Common myeloid progenitor, CD34-positive (primary cell): ENCODE measurements around the gene LPCAT3.

Experiments used
- CTCF ChIA-PET: fragments of 350-600 bp; sonication (Branson Sonifier 250); formaldehyde crosslinking; loops from one replicate; lab custom pipeline; 2021; ENCODE audit warnings: antibody characterized with exemption; lab: Charles Lee
- POLR2A ChIA-PET: fragments of 350-600 bp; sonication (Branson Sonifier 250); formaldehyde crosslinking; loops from one replicate; lab custom pipeline; 2021; ENCODE audit warnings: antibody characterized with exemption; lab: Charles Lee
- DNase-seq, 3 donors: peaks; one replicate each; pipeline versions ENCODE4 v3.0.0 to v3.0.0-alpha.2; 2013
- H3K27ac ChIP-seq, 2 experiments: 1 replicate in 1 of 2; 2 replicates in 1 of 2; pipeline ENCODE4 v1.7.0; 2013; ENCODE audit warnings: inconsistent platforms in 2 of 2, low read length in 2 of 2, mild to moderate bottlenecking in 2 of 2, low read depth in 1 of 2, moderate library complexity in 1 of 2; ENCODE audit not compliant: severe bottlenecking in 2 of 2, insufficient read depth in 1 of 2, poor library complexity in 1 of 2
- H3K27me3 ChIP-seq, 5 experiments: replicated peaks in 2 of 5; 1 replicate in 3 of 5; 2 replicates in 2 of 5; pipeline versions ENCODE4 v1.6.1 to v1.7.0; 2013; ENCODE audit warnings: low read length in 4 of 5, mild to moderate bottlenecking in 2 of 5, moderate library complexity in 2 of 5, inconsistent platforms in 1 of 5; ENCODE audit not compliant: insufficient read depth in 5 of 5, control insufficient read depth in 4 of 5
- H3K36me3 ChIP-seq, 4 experiments: 1 replicate in 2 of 4; 2 replicates in 2 of 4; pipeline versions ENCODE4 v1.6.1 to v1.7.0; 2013; ENCODE audit warnings: low read length in 3 of 4, control low read depth in 1 of 4, mild to moderate bottlenecking in 1 of 4; ENCODE audit not compliant: control insufficient read depth in 4 of 4, insufficient read depth in 4 of 4
- H3K4me1 ChIP-seq, 4 experiments: 1 replicate in 3 of 4; 2 replicates in 1 of 4; pipeline versions ENCODE4 v1.6.1 to v1.7.1; 2013; ENCODE audit warnings: low read length in 3 of 4, mild to moderate bottlenecking in 3 of 4, control low read depth in 1 of 4, inconsistent platforms in 1 of 4, moderate library complexity in 1 of 4; ENCODE audit not compliant: control insufficient read depth in 4 of 4, insufficient read depth in 4 of 4; ENCODE audit errors: control extremely low read depth in 1 of 4
- H3K4me3 ChIP-seq, 7 experiments: 1 replicate in 4 of 7; 2 replicates in 3 of 7; pipeline versions ENCODE4 v1.5.1 to v1.7.0; 2013; ENCODE audit warnings: mild to moderate bottlenecking in 7 of 7, low read length in 6 of 7, moderate library complexity in 6 of 7, inconsistent platforms in 2 of 7, low read depth in 2 of 7, control low read depth in 1 of 7; ENCODE audit not compliant: insufficient read depth in 4 of 7, control insufficient read depth in 1 of 7; ENCODE audit errors: extremely low read depth in 1 of 7
- H3K9me3 ChIP-seq, 5 experiments: 1 replicate in 4 of 5; 2 replicates in 1 of 5; pipeline versions ENCODE4 v1.6.1 to v1.7.1; 2013; ENCODE audit warnings: low read length in 4 of 5, mild to moderate bottlenecking in 2 of 5, inconsistent platforms in 1 of 5, low read depth in 1 of 5, moderate library complexity in 1 of 5; ENCODE audit not compliant: control insufficient read depth in 4 of 5, insufficient read depth in 2 of 5; ENCODE audit errors: control extremely low read depth in 1 of 5
- WGBS: methylation state at CpG from one replicate; pipeline ENCODE4 v1.1.5; 2013; ENCODE audit not compliant: insufficient coverage; 5-methylcytosine and 5-hydroxymethylcytosine counted together

Gene LPCAT3

GRCh38 chr12:6936636-6937480 is 81.4 kb downstream of the LPCAT3 start:
- no peaks in the 10 kb centered on the region for H3K9me3 ChIP-seq
- CTCF ChIA-PET = interaction anchor here (1.0 to 16.4 kb wide), 10 partner anchors 8 to 172 kb away, joined by 3 to 441 read pairs (median 4); partner anchors contain the start of gene C1RL
- WGBS = under 1% methylated on average over 35 of the region's 36 CpGs
- H3K36me3 ChIP-seq = peaks cover 3 to 49% (median 28%) of the 10 kb centered on the region in 4 experiments
- peaks cover 0 to 29% (median 27%) of the 10 kb centered on the region in 4 experiments for H3K4me1 ChIP-seq
- H3K27me3 ChIP-seq = no peaks in the 10 kb centered on the region
- H3K4me3 ChIP-seq = peak overlapping the region; percentile 15 to 87 (median 81)
- peak in 2 of 3 donors; percentile 69 to 83 for DNase-seq
- peak overlapping the region; percentile 74 to 86 for H3K27ac ChIP-seq
- POLR2A ChIA-PET = interaction anchor here (0.5 to 1.8 kb wide), 8 partner anchors 8 to 69 kb away, joined by 3 to 6 read pairs (median 4); partner anchors contain the start of genes ATN1, LRRC23, SPSB2 and TPI1

GRCh38 chr12:6936194-6936635 is 82.1 kb downstream of the LPCAT3 start:
- peaks cover 0 to 29% (median 27%) of the 10 kb centered on the region in 4 experiments for H3K4me1 ChIP-seq

GRCh38 chr12:6935371-6936193 is 82.7 kb downstream of the LPCAT3 start:
- DNase-seq = no peak
- Histone ChIP-seq H3K36me3 (peaks cover 3 to 36% (median 21%) of the 10 kb centered on the region in 4 experiments), H3K27ac (peak overlapping the region in 1 of 2 experiments; percentile 58), H3K4me1 (peaks cover 0 to 29% (median 27%) of the 10 kb centered on the region in 4 experiments), H3K4me3 (peak overlapping the region in 1 of 7 experiments; percentile 11), H3K9me3 (no peaks in the 10 kb centered on the region), H3K27me3 (no peaks in the 10 kb centered on the region)
- 91% methylated on average over 11 of the region's 14 CpGs for WGBS
- ChIA-PET POLR2A (no interaction called here), CTCF (interaction anchor here (0.9 to 8.5 kb wide), 8 partner anchors 10 to 173 kb away, joined by 3 to 124 read pairs (median 4); no protein-coding TSS in a partner anchor)

More at GRCh38 chr12:6936194-6936635, 82.1 kb downstream of the LPCAT3 start:
- Histone ChIP-seq H3K4me3 (peak overlapping the region in 3 of 7 experiments; percentile 11 to 87 (median 82)), H3K27ac (peak overlapping the region in 1 of 2 experiments; percentile 58), H3K36me3 (peaks cover 3 to 43% (median 25%) of the 10 kb centered on the region in 4 experiments), H3K27me3 (no peaks in the 10 kb centered on the region), H3K9me3 (no peaks in the 10 kb centered on the region)
- no peak for DNase-seq
- CTCF ChIA-PET = interaction anchor here (1.0 to 8.5 kb wide), 5 partner anchors 13 to 32 kb away, joined by 3 to 124 read pairs (median 3); no protein-coding TSS in a partner anchor
- 75% methylated on average over 2 of the region's 3 CpGs for WGBS
- POLR2A ChIA-PET = interaction anchor here (0.6 to 1.8 kb wide), 2 partner anchors 8 to 63 kb away, joined by 4 to 5 read pairs; partner anchors contain the start of genes ATN1 and SPSB2

- peaks cover 3 to 39% (median 34%) of the 10 kb centered on the region in 4 experiments for H3K4me1 ChIP-seq
- POLR2A ChIA-PET = no interaction called here
These were observed 84.2 kb downstream of the LPCAT3 start for GRCh38 chr12:6934110-6934509.

GRCh38 chr12:6932766-6933165 is 85.5 kb downstream of the LPCAT3 start:
- Histone ChIP-seq H3K27me3 (no peaks in the 10 kb centered on the region), H3K9me3 (no peaks in the 10 kb centered on the region), H3K27ac (no peak overlapping the region), H3K4me3 (no peak overlapping the region), H3K4me1 (peaks cover 3 to 41% (median 33%) of the 10 kb centered on the region in 4 experiments), H3K36me3 (peaks cover 3 to 31% (median 17%) of the 10 kb centered on the region in 4 experiments)
- CTCF ChIA-PET = interaction anchor here (1.0 to 1.9 kb wide), 4 partner anchors 9 to 63 kb away, joined by 3 to 5 read pairs (median 4); no protein-coding TSS in a partner anchor
- WGBS = 83% methylated on average over 1 of the region's 1 CpG
- POLR2A ChIA-PET = interaction anchor here (1.4 kb wide), 1 partner anchor 11 kb away, joined by 5 read pairs; the partner anchor contains the start of genes C12orf57 and RNU7-1
- no peak for DNase-seq

More at GRCh38 chr12:6934110-6934509, 84.2 kb downstream of the LPCAT3 start:
- Histone ChIP-seq H3K36me3 (peaks cover 3 to 32% (median 17%) of the 10 kb centered on the region in 4 experiments), H3K4me3 (no peak overlapping the region), H3K27ac (no peak overlapping the region), H3K9me3 (no peaks in the 10 kb centered on the region), H3K27me3 (no peaks in the 10 kb centered on the region)
- 68% methylated on average over 4 of the region's 8 CpGs for WGBS
- DNase-seq = no peak
- CTCF ChIA-PET = interaction anchor here (1.2 to 8.5 kb wide), 6 partner anchors 10 to 64 kb away, joined by 3 to 124 read pairs (median 8); partner anchors contain the start of genes C12orf57, RNU7-1 and SPSB2
